ENCODE data around the gene KRTAP26-1.

DNA sequence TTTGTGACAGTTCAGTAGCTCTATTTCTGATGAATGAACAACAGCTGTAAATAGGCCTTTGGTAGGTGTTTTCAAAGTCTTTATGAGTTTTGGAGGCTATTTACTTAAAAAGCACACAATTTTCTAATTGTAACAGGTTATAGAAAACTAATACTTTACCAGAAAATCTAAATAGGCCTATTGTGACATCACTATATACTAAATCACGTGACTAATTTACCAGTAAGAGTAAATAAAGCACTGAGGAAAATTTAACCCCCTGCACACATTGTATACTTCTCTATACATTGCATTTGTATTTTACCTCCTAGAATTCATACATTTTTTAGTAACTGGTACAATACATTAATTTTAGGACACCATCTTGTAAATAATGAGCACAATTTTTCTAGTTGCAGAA is 15.0 kb downstream of the KRTAP26-1 start:
- TF ChIP-seq RFX5 (IDR thresholded peaks at IDR 0.05; ENCODE audit: low read depth, low read length): no peak
- no peak for TF ChIP-seq POLR2A (IDR thresholded peaks at IDR 0.05; ENCODE audit: low read depth, low read length)
- TF ChIP-seq, protein P1, sequence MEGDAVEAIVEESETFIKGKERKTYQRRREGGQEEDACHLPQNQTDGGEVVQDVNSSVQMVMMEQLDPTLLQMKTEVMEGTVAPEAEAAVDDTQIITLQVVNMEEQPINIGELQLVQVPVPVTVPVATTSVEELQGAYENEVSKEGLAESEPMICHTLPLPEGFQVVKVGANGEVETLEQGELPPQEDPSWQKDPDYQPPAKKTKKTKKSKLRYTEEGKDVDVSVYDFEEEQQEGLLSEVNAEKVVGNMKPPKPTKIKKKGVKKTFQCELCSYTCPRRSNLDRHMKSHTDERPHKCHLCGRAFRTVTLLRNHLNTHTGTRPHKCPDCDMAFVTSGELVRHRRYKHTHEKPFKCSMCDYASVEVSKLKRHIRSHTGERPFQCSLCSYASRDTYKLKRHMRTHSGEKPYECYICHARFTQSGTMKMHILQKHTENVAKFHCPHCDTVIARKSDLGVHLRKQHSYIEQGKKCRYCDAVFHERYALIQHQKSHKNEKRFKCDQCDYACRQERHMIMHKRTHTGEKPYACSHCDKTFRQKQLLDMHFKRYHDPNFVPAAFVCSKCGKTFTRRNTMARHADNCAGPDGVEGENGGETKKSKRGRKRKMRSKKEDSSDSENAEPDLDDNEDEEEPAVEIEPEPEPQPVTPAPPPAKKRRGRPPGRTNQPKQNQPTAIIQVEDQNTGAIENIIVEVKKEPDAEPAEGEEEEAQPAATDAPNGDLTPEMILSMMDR (conservative IDR thresholded peaks at IDR 0.05; ENCODE audit: low read depth, low read length): no peak

All from IMR-90 (cell line).